Endothelial cell of hepatic sinusoid (primary cell): ENCODE results near the gene PSMG3.

Source experiments
- in situ Hi-C: cut with HindIII; loops from 2 replicates; pipeline ENCODE4 v1.10.0; 2017; ENCODE audit warnings: low sequenced_read_pairs

The PSMG3 gene, protein sequence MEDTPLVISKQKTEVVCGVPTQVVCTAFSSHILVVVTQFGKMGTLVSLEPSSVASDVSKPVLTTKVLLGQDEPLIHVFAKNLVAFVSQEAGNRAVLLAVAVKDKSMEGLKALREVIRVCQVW

DNA sequence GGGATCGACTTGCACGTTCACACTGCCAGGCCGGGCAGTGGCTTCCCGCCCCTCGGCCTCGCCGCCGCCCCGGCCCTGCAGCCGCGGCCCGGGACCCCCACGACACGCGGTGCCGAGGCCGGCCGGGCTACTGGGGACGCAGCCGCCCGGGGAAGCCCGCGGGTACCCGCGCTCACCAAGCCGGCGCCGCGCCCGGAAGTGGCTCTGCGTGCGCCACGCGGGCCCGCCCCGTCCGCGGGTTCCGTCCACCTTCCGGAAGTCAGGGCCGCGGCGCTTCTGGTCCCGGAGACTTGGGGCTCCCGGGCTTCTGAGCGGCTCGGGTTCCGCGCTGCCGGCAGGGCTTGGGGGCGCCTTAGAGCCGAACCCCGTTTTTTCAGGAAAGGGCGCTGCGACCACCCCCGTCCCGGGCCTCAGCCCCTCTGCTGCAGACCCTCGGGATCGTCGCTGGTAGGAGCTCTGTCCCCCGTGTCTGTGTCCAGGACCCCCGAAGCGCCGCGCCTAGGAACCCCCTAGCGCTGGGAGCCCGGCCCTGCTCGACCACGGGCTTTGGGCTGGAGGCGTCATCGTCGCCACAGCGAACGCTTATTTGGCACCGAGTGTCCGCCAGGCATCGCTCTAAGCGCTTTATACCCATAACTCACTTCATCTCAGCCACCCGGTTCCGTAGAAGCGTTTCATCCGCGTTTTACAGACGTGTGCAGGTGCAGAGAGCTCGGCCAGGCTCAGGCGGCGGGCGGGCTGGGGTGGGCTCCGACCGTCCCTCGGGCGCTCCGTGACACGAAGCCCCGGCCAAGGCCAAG lies at the start of gene PSMG3:
Gene PSMG3, minus strand, starts transcription at position 200 of the 800 bp plus-strand sequence. CDS start 693 bp downstream, outside the sequence.
- in situ Hi-C loops, result no loop called here

DNA sequence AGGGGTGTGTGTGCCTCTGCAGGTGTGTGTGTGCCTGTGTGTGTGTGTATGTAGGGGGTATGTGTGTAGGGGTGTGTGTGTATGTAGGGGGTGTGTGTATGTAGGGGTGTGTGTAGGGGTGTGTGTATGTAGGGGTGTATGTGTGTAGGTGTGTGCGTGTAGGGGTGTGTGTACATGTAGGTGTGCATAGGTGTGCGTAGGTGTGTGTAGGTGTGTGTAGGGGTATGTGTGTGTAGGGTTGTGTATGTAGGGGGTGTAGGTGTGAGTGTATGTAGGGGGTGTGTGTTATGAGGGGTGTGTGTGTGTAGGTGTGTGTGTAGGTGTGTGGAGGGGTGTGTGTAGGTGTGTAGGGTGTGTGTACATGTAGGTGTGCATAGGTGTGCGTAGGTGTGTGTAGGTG lies 48.6 kb upstream of the PSMG3 start:
- in situ Hi-C loops, result no loop called here

DNA sequence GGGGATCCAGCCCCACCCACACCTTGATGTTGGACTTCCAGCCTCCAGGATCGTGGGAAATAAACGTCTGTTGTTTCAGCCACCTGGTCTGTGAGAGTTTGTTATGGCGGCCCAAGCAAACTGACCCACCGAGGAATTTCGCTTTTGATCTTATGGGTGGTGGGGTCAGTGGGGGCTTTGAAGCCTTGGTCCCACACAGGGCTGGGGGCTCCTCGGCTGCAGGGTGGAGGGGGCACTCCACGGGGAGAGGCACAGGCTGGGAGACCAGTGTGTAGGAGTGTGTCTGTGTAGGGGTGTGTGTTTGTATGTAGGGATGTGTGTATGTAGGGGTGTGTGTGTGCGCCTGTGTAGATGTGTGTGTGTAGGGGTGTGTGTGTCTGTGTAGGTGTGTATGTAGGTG lies 48.1 kb upstream of the PSMG3 start:
- in situ Hi-C loops, result no loop called here

DNA sequence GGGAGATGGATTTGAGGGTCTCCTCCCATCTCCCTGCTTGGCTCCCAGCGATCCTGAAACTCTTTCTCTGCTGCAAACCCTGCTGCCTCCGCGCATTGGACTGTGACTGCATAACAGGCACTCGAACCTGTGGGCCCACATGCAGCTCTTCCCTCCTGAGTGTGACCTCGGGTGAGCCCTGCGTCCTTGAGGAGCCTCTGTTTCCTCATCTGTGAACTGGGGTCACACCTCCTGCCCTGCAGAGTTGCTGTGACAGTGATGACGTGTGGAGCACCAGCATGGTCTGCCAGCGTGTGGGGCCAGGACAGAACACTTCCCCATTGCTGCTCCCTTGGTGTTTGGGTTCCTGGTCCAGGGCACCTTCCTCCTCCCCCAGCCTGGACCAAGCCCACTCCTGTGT lies 46.9 kb upstream of the PSMG3 start:
- in situ Hi-C loops, result no loop called here

DNA sequence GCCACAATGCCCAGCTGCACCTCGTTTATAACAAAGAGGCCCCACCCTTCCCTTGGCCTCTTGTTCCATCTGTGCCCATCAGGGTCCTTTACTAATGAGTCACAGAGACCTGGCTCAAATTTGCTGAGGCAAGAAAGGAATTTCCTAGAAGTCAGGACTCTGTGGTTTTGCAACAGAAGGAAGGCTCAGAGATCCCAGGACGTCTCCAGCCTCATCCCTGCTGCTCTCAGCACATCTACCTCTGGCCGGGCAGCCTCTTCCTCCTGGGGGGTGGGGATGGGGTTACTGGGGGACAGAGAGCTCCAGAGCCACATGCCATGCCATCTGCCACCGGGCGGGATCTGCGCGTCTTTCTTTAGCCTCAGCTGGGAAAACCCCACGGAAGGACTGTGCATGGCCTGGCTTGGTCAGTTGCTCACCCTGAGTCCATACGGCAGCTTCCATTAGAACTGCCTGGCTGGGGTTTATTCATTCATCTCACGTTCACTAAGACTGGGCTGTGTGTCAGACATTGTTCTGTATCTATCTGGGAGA lies 41.9 kb upstream of the PSMG3 start:
- in situ Hi-C loops, result no loop called here

DNA sequence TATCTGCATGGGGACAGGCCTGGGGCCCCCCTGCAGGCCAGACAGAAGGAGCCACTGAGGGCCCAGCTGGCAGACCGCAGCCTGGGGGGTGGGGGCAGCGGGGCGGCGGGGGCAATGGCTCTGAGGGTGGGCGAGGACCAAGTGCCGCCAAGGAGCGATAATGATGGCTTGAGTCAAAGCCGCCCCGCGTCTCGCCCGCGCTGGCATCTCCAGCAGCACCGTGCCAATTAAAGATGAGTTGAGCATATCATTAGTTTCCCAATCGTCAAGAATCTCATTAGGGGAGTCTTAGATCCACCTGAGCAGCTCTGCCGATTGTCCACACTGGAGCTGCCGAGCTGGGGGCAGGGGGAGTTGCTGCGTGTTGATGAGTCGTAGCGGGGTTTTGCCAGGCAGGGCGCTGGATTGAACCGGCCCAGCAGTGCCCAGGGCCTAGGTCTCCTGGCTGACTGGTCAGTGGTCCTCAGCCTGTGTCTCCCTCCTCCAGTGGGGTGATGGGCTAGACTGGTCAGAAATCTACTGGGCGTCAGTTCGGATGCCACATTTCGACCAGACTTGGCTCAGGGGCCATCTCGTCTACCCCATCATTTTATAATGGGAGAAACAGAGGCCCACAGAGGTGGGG lies 41.0 kb upstream of the PSMG3 start:
- in situ Hi-C loops, result no loop called here

DNA sequence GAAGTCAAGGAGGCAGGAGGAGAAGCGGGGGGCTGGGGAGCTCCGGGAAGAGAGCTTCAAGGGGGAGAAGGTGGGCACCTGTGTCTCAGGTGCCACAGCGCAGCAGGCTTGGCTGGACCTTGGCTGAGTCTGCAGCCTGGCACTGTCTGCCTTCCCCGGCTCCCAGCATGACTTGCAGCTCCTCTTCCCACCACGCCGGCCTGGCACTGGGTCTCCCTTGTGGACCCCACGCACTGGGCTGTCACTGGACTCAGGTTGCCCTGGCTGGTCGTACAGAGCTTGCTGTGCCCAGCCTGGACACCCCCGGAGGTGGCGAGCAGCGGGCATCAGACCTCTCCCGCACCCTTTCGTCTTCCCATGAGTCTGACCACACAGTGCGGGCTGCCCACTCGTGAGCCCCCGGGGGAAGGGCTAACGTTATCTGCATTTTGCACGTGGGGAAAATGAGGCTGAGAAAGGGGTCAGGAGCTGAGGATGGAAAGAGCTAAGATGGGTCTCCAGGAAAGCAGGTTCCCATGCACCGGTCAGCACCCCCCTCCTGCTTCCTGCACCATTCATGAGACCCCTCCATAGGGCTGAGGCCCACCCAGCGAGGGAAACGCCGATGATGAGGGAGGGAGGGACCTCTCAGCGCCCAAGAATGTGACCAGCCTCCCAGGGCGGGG lies 40.3 kb upstream of the PSMG3 start:
- in situ Hi-C loops, result no loop called here

DNA sequence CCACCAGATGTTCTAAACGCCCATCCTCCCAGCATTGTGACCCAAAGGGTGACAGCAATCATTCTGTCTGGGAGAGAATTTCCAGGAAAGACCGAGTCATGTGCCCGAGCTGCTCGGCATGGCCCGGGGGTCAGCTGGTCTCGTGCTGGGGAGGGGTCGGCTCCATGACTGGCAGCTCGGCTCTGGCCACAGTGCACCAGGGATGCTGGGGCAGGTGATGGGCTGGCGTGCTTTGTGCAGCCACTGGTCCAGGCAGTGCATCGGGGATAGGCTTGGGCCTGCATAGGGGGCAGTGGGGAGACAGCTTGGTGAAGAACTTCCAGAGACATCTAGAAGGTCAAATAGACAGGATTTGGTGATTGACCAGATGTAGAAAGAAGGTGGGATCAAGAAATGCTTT lies 39.2 kb upstream of the PSMG3 start:
- in situ Hi-C loops, result no loop called here

DNA sequence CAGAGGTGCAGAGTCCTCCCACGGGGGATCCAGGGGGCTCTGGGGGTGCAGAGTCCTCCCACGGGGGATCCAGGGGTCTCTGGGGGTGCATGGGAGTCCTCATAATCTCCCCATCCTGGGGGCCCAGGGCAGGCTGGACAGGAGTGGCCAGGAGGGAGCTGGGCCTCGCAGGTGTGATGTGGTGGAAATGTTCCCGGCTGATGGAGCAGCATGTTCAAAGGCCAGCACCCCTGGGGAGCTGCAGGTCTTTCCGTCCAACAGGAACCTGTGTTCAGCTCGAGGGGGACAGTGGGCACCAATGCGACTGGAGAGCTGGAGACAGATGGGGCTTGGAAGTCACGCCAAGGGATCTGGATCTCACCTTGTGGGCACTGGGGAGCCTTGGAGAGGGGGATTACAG lies 38.5 kb upstream of the PSMG3 start:
- in situ Hi-C loops, result no loop called here

DNA sequence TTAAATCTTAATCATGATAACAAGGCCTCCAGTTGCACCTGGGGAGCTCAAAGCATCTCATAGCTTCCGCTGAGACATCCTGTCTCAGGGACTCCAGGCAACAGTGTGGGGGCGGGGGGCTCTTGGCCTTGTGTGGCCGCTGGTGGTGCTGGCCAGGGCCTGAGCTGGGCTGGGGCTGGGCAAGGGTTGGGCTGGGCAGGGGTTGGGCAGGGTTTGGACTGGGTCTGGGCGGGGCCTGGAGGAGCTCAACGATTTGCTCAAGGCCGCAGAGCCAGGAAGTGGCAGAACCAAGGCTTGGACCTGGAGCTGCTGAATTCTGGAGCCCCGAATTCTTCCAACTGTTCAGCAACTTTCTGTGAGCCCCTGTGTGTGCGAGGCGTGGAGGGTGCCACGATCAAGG lies 37.9 kb upstream of the PSMG3 start:
- in situ Hi-C loops, result no loop called here

DNA sequence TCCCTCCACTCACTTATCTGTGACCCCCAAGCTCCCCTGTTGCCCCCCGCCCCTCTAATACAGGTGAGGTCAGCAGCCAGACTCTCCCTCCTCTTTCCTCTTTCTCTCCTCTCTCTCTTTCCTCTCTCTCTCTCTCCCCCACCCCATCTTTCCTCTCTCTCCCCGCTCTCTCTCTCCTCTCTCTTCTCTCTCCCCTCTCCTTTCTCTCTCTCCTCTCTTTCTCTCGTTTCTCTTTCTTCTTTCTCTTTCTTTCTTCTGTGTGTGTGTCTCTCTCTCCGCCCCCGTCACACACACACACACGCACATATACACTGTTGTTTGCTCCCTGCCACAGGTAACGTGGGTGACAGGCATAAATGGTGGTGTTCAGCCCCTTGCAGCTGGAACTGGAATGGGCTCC lies 37.2 kb upstream of the PSMG3 start:
- in situ Hi-C loops, result no loop called here

DNA sequence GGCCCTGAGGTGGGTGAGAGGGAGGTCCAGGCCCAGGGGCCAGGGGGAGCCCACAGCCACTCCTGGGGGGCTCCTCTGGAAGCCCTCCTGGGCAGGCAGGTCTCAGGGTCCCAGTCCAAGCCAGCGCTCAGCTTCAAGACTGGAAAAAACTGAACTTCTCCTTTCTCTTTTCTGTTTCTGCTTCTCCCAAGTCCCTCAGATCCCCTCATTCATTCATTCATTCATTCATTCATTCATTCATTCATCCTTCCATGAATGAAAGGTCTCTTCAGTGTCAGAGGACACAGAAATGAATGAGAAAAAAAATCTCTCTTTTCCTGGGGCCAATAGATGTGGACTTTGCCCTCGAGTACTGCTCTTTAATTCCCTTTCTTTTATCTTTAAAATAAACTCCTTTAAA lies 34.6 kb upstream of the PSMG3 start:
- in situ Hi-C loops, result no loop called here

DNA sequence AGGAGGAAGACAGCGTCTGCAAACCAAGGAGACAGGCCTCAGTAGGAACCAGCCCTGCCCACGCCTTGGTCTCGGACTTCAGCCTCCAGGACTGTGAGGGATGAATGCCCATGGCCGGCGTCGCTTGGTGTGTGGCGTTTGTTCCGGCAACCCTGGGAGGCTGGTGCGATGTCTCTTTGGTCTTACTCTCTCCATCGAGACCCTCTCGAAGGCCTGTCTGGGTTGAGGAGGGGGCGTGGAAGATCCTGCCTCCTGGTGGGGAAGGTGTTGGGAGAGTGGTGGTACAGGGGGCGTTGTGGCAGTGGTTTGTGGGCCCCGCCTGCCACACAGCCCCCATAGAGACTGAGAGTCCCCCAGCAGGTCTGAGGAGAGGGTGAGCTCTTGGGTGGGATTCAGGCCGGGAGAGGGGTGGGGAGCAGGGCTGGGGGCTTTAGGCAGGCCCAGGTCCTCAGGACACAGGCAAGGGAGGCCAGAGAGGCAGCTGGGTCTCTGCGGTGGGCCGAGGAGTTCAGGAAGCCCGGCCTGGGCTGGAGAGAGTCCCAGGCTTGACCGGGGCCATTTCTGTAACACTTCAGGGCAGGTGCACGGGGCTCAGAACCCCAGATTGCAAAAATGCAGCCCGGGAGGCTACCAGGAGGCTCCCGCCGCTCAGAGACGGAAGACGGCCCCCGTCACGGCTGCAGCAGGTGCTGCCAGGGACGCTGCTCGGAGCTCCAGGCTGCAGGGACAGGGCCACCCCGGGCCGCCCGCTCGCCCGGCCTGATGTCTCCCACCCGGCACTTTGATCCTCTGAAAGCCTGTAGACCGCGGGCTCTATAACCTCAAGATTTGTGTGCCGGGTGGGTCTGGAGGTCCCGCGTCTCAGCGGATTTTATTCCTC lies 33.8 kb upstream of the PSMG3 start:
- in situ Hi-C loops, result no loop called here

DNA sequence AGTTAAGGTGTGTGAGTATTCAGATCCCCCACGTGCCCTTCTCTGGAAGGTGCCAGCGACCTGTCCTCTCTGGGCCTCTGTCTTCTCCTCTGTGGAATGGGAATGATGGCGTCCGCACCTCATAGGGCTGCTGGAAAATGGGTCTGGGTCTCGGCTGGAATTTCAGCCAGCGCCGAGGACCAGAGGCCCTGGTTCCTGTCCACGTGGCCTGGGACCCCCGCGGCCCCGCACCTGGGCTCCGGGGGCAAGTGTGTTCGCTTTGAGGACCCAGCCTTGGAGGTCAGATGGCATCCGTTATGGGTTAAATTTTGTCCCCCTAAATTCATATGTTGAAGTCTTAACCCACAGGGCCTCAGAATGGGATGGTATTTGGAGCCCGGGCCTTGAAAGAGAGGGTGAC lies 32.6 kb upstream of the PSMG3 start:
- in situ Hi-C loops, result no loop called here

DNA sequence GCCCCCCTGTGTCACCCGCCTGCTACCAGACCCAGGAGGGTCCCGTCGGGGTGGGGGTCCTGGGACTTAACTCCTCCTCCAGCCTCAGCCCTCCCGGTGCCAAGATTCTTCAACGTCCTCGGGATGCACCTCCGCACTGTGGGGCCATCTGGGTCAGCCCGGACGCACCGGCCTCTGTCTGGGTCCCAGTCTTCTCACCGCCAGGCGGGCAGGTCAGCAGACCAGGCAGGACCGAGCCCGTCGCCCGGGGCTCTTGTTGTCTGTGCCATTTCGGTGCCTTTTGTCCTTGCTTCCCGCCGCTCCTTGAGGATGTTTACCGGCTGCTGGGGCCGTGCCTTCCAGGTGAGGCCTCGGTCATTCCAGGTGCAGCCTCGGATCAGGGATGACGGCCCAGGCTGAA lies 32.1 kb upstream of the PSMG3 start:
- in situ Hi-C loops, result no loop called here

DNA sequence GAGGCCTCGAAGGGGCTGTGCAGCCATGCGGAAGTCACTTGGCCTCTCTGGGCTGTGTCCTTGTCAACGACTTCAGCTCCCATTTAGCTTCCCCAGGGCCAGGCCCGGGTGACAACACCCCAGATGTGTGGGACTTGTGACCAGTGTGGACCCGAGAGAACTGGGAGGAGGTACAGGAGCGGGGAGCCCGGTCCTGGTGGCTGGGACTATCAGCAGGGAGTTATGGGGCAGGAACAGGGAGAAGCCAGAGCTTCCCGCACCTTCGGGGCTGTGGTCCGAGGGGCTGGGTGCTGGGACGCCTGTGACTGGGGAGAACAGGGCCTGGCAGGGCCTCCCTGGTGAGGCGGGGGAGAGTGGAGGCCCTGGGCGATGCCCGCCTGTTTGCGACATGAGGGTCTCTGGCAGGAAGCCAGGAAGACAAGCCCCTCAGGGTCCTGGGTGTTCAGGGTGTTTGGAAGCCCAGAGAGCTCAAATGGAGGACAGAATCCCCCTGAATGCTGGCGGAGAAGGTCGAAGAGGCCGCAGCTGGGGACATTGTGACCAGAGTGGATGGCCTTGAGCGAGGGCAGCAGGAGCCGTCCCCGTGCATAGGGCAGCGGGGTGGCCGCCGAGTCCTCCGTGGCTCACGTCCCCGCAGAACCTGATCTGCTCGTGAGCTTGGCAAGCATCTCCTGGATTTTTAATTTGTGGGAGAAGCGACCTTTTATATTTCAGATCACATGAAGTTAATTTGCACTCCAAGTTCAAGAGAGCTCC lies 30.0 kb upstream of the PSMG3 start:
- in situ Hi-C loops, result loop anchor here (5.0 to 25.0 kb wide), 4 partner anchors 37 to 375 kb away; no protein-coding TSS in a partner anchor

DNA sequence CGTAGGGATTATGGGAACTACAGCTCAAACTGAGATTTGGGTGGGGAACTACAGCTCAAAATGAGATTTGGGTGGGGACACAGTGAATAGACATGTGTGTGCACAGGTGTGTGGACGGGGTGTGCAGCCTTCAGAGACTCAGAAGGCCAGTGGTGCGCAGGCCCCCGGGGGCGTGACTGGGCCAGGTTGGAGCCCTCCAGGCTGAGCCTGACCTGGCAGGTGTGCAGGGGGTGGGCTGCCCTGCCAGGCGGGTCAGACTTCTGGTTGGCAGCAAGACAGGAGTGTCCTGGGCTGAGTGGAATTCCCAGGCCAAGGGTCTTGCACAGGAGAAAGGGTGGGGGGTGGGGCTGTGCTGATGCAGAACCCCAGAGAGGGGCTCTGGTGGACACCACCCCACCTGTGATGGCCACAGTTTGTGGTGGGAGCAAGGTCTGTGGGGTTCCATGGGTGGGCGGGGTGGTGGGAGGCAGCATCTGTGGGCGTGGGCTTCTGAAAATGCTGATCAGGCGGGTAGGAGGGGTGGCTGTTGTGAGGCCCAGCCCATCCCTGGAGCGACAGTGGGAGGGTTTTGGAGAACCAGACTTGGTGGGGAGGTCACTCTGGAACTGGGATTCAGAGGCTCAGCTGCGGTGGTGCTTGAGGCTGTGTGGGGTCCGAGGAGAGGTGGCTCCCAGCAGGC lies 29.3 kb upstream of the PSMG3 start:
- in situ Hi-C loops, result loop anchor here (5.0 to 25.0 kb wide), 4 partner anchors 38 to 376 kb away; no protein-coding TSS in a partner anchor

DNA sequence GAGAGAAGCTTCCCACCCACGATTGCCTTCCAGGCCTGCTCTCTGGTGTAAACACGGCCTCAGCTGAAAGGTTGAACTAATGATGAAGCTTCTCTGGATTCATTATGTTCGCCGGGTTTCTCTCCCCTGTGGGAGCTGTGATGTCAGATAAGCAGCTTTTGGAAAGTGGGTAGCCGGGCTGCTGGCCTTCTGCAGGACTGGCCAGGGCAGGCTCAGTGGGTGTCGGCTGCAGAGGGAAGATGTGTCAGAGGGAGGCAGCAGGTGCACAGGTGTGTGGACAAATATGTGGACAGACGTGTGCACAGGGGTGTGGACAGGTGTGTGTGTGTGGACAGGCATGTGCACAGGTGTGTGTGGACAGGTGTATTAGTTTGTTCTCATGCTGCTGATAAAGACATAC lies 28.5 kb upstream of the PSMG3 start:
- in situ Hi-C loops, result loop anchor here (5.0 to 25.0 kb wide), 4 partner anchors 39 to 377 kb away; no protein-coding TSS in a partner anchor

DNA sequence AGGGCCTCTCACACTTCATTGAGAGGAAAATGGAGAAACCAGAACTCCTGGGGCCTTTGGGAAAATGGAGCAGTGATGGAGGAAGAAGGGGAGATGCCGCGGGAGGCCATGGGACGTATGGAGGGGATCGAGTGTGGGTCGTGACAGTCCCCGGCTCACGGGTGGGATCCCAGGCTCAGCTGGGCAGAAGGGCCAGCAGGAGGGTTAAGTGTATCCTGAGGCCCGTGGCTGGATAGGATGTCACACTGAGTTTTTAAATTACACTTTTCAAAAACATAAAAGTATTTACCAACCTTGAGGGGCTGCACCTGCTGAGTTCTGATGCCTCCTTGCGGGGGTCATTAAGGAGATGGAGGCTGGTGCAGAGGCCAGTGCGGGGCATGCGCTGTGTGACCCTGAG lies 28.0 kb upstream of the PSMG3 start:
- in situ Hi-C loops, result loop anchor here (5.0 to 25.0 kb wide), 4 partner anchors 40 to 377 kb away; no protein-coding TSS in a partner anchor
